SK-N-SH (cell line): ENCODE results near the gene RBBP4. TPM values are rescaled to one million over a fixed set of nuclear protein-coding genes. Genes with fewer than 3 reads are reported as not detected.

ENCODE experiments used
- CTCF ChIA-PET: fragments of 300-600, 350-600 bp; formaldehyde crosslinking; extraction: SDS; loops from one replicate; lab custom pipeline; 2021; lab: Yijun Ruan, JAX
- POLR2A ChIA-PET: fragments of 350-600 bp; sonication (Branson Sonifier 250); formaldehyde crosslinking; extraction: SDS; loops from one replicate; lab custom pipeline; 2020; ENCODE audit warnings: antibody characterized with exemption, inconsistent platforms; lab: Yijun Ruan, JAX
- DNase-seq: peaks from one replicate; pipeline ENCODE4 v3.0.0; 2012
- H2AFZ ChIP-seq: fragments of 200-600 bp; sonication (generic); 2 replicates; pipeline ENCODE4 v1.8.1; 2016; ENCODE audit warnings: antibody characterized with exemption, mild to moderate bottlenecking, low read depth
- H3F3A ChIP-seq: fragments of 200-600 bp; sonication (generic); replicated peaks from 2 replicates; pipeline ENCODE3; 2016; ENCODE audit warnings: antibody characterized with exemption, mild to moderate bottlenecking; ENCODE audit not compliant: insufficient read depth
- H3K27ac ChIP-seq, 2 experiments: fragments of 200-500 bp in 1 of 2; fragments of 200-600 bp in 1 of 2; sonication (Bioruptor generic) in 1 of 2; sonication (generic), shearing (Covaris generic) in 1 of 2; 2 replicates each; pipeline versions ENCODE4 v1.5.1 to v1.6.1; 2014 to 2016; ENCODE audit warnings: low read depth in 2 of 2, inconsistent platforms in 1 of 2, low read length in 1 of 2, mild to moderate bottlenecking in 1 of 2, mixed read lengths in 1 of 2
- H3K27me3 ChIP-seq: fragments of 200-600 bp; sonication (generic), shearing (Covaris generic); 2 replicates; pipeline ENCODE4 v1.6.1; 2016; ENCODE audit warnings: mixed run types; ENCODE audit not compliant: insufficient read depth
- H3K36me3 ChIP-seq, 2 experiments: fragments of 200-500 bp in 1 of 2; fragments of 200-600 bp in 1 of 2; sonication (Bioruptor generic) in 1 of 2; sonication (generic) in 1 of 2; replicated peaks in 1 of 2; 2 replicates each; pipeline versions ENCODE3 to v1.5.1; 2014 to 2016; ENCODE audit warnings: low read length in 1 of 2, mild to moderate bottlenecking in 1 of 2; ENCODE audit not compliant: insufficient read depth in 2 of 2, control insufficient read depth in 1 of 2
- H3K4me1 ChIP-seq, 2 experiments: fragments of 200-500 bp in 1 of 2; fragments of 200-600 bp in 1 of 2; sonication (Bioruptor generic) in 1 of 2; sonication (generic), shearing (Covaris generic) in 1 of 2; 2 replicates each; pipeline versions ENCODE4 v1.5.1 to v1.6.1; 2014 to 2016; ENCODE audit warnings: low read depth in 1 of 2, low read length in 1 of 2, mixed run types in 1 of 2; ENCODE audit not compliant: insufficient read depth in 2 of 2, control insufficient read depth in 1 of 2
- H3K4me2 ChIP-seq: fragments of 200-600 bp; sonication (generic), shearing (Covaris generic); 2 replicates; pipeline ENCODE4 v1.6.1; 2017; ENCODE audit warnings: mixed run types
- H3K4me3 ChIP-seq, 2 experiments: fragments of 200-500 bp in 1 of 2; fragments of 200-600 bp in 1 of 2; sonication (Bioruptor generic) in 1 of 2; sonication (generic), shearing (Covaris generic) in 1 of 2; 2 replicates each; pipeline versions ENCODE4 v1.5.1 to v1.8.1; 2014 to 2016; ENCODE audit warnings: low read depth in 2 of 2, inconsistent platforms in 1 of 2, low read length in 1 of 2, mild to moderate bottlenecking in 1 of 2, mixed read lengths in 1 of 2, moderate library complexity in 1 of 2
- H3K79me2 ChIP-seq: fragments of 200-600 bp; sonication (generic); 2 replicates; pipeline ENCODE4 v1.8.1; 2017; ENCODE audit warnings: mild to moderate bottlenecking; ENCODE audit not compliant: insufficient read depth
- H3K9ac ChIP-seq: fragments of 200-600 bp; sonication (generic); 2 replicates; pipeline ENCODE4 v1.6.1; 2017; ENCODE audit warnings: mixed run types
- H3K9me2 ChIP-seq: fragments of 200-600 bp; sonication (generic); 2 replicates; pipeline ENCODE4 v1.6.1; 2017; ENCODE audit warnings: mixed run types
- H3K9me3 ChIP-seq: fragments of 200-600 bp; sonication (generic); 2 replicates; pipeline ENCODE4 v1.6.1; 2017; ENCODE audit warnings: mixed run types, mild to moderate bottlenecking, moderate library complexity
- H4K20me1 ChIP-seq: fragments of 200-600 bp; sonication (generic); 2 replicates; pipeline ENCODE4 v1.6.1; 2017; ENCODE audit warnings: mild to moderate bottlenecking, mixed run types; ENCODE audit not compliant: insufficient read depth
- ELF1 ChIP-seq: IDR thresholded peaks from 2 replicates; pipeline ENCODE4 v1.4.0; 2012
- JUND ChIP-seq: IDR thresholded peaks from 2 replicates; pipeline ENCODE4 v1.4.0; 2012
- MEF2A ChIP-seq: IDR thresholded peaks from 2 replicates; pipeline ENCODE4 v1.4.0; 2012; ENCODE audit warnings: low read depth, borderline replicate concordance
- POLR2AphosphoS5 ChIP-seq: IDR thresholded peaks from 2 replicates; pipeline ENCODE4 v1.6.1; 2012; ENCODE audit warnings: low read depth, low read length
- TCF12 ChIP-seq: IDR thresholded peaks from 2 replicates; pipeline ENCODE4 v1.4.0; 2012
- WGBS: methylation state at CpG from one replicate; pipeline ENCODE4 v1.1.6; 2017; ENCODE audit warnings: low lambda C conversion rate; 5-methylcytosine and 5-hydroxymethylcytosine counted together
- polyA plus RNA-seq, 3 experiments: library from polyadenylated mRNA; depleted of rRNA; stranded (reverse); fragments of >200 nt; gene quantifications; 2 replicates each; pipeline ENCODE4 v1.2.3, GENCODE V29; 2012

RBBP4 gene
- polyA plus RNA-seq, 1 of the 3 experiments (the other 2 are of a cell fraction) = 108 TPM

GRCh38 chr1:32684167-32684811, 33.3 kb downstream of the RBBP4 start:
- Histone ChIP-seq H3F3A (peaks cover 51% of the 10 kb centered on the region), H3K36me3 (peaks cover 51 to 75% of the 10 kb centered on the region in 2 experiments), H3K9me2 (no peaks in the 10 kb centered on the region), H2AFZ (no peak overlapping the region), H3K4me3 (no peak overlapping the region), H3K9me3 (no peaks in the 10 kb centered on the region), H4K20me1 (peaks cover 6% of the 10 kb centered on the region; the same call in 1 of the 2 replicates), H3K4me1 (no peaks in the 10 kb centered on the region), H3K79me2 (peaks cover 10% of the 10 kb centered on the region; the same call in 1 of the 2 replicates), H3K27me3 (no peaks in the 10 kb centered on the region), H3K9ac (no peak overlapping the region), H3K27ac (no peak overlapping the region), H3K4me2 (no peak overlapping the region)
- 87% methylated on average over 2 of the region's 2 CpGs for WGBS
- ChIA-PET POLR2A (no interaction called here), CTCF (interaction anchor here (0.7 kb wide), 1 partner anchor 80 kb away, joined by 3 read pairs; no protein-coding TSS in a partner anchor)
- DNase-seq = no peak
- peak; percentile 9; the same call in 1 of the 2 replicates for TF ChIP-seq POLR2AphosphoS5
- TF ChIP-seq ELF1 = no peak

DNA sequence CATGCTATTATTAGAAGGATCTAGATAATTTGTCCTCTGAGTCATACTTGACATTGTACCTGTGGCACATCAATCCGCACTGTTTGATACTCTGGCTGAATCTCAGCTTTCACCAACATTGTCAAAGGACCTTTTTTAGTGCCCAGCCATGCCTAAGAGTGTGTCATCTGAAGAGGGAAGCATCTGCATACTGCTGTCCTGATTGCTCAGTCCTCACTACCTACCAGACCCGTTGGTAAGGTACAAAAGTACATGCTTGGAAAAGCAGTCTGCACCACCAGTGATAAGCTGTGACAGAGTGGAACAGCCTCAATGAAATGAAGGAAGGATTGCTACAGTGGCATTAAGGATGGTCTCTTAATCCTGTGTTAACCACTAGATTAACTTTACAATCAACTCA, 34.5 kb downstream of the RBBP4 start:
- ChIA-PET POLR2A (no interaction called here), CTCF (no interaction called here)
- no peak for TF ChIP-seq MEF2A
- no peak for TF ChIP-seq TCF12
- 65% methylated on average over 2 of the region's 2 CpGs for WGBS
- Histone ChIP-seq H3K27ac (no peak overlapping the region), H2AFZ (no peak overlapping the region), H3K9me3 (no peaks in the 10 kb centered on the region), H4K20me1 (peaks cover 6% of the 10 kb centered on the region; the same call in 1 of the 2 replicates), H3K79me2 (peaks cover 20% of the 10 kb centered on the region; the same call in 1 of the 2 replicates), H3K4me1 (no peaks in the 10 kb centered on the region), H3K9ac (no peak overlapping the region), H3K4me2 (no peak overlapping the region), H3K36me3 (peaks cover 47 to 65% of the 10 kb centered on the region in 2 experiments), H3K9me2 (no peaks in the 10 kb centered on the region), H3K27me3 (no peaks in the 10 kb centered on the region), H3K4me3 (no peak overlapping the region), H3F3A (peaks cover 46% of the 10 kb centered on the region)
- no peak for DNase-seq

- H3K9me2 ChIP-seq = no peaks in the 10 kb centered on the region
- no peaks in the 10 kb centered on the region for H3K9me3 ChIP-seq
- CTCF ChIA-PET = interaction anchor here (0.9 to 2.1 kb wide), 2 partner anchors 86 to 166 kb away, joined by 5 to 6 read pairs; no protein-coding TSS in a partner anchor
- H4K20me1 ChIP-seq = peaks cover 6% of the 10 kb centered on the region; the same call in 1 of the 2 replicates
- no peak overlapping the region for H3K4me3 ChIP-seq
- H3K27ac ChIP-seq = 0 out of 4 replicates have a peak overlapping the region, but pooled peaks of 1 of the 2 experiments have one; percentile 7
- H3K4me2 ChIP-seq = no peak overlapping the region
- TF ChIP-seq JUND = no peak
- H3K27me3 ChIP-seq = no peaks in the 10 kb centered on the region
- H3K79me2 ChIP-seq = peaks cover 29% of the 10 kb centered on the region; the same call in 1 of the 2 replicates
- POLR2A ChIA-PET = interaction anchor here (0.7 kb wide), 1 partner anchor 26 kb away, joined by 3 read pairs; no protein-coding TSS in a partner anchor
- no peak overlapping the region for H2AFZ ChIP-seq
- peaks cover 39% of the 10 kb centered on the region for H3F3A ChIP-seq
- peaks cover 38 to 62% of the 10 kb centered on the region in 2 experiments for H3K36me3 ChIP-seq
- H3K9ac ChIP-seq = no peak overlapping the region
- 93% methylated on average over 2 of the region's 2 CpGs for WGBS
- DNase-seq = no peak
- no peaks in the 10 kb centered on the region for H3K4me1 ChIP-seq
These were observed 35.4 kb downstream of the RBBP4 start for GRCh38 chr1:32686387-32686786.
